ENCODE data around the gene TTC34. TPM values are rescaled to one million over a fixed set of nuclear protein-coding genes. Genes with fewer than 3 reads are reported as not detected.

The TTC34 gene
- total RNA-seq, 1 experiment from 2014 or later: 1.3 TPM

- TF ChIP-seq REST (IDR thresholded peaks at IDR 0.05; ENCODE audit: low read depth): no peak
- no peak for TF ChIP-seq POLR2A (IDR thresholded peaks at IDR 0.05; ENCODE audit: borderline replicate concordance, extremely low read depth, insufficient read depth, insufficient read length)
- no peak for TF ChIP-seq EZH2 (IDR thresholded peaks at IDR 0.05)
- no peak for TF ChIP-seq EGR1 (IDR thresholded peaks at IDR 0.05; ENCODE audit: low read depth)
- no peak for TF ChIP-seq CTCF (IDR thresholded peaks at IDR 0.05 in 2 of 3, conservative IDR thresholded peaks at IDR 0.05 in 1 of 3; ENCODE audit: borderline replicate concordance in 1 of 3, insufficient read depth in 1 of 3, low read depth in 2 of 3, low read length in 2 of 3)
- no peak for TF ChIP-seq SIN3A (IDR thresholded peaks at IDR 0.05; ENCODE audit: low read depth)
Observed at GRCh38 chr1:2803086-2803930, 1.8 kb upstream of the TTC34 start (continued).

GRCh38 chr1:2802421-2802961 lies 998 bp upstream of the TTC34 start:
- Histone ChIP-seq H3K4me1 (ENCODE audit: control insufficient read depth in 1 of 2, insufficient read depth in 2 of 2, low read length in 2 of 2) (0 out of 4 replicates have a peak, but pooled peaks cover 0 to 4% of the 10 kb centered on the region in 2 experiments), H4K20me1 (ENCODE audit: insufficient read depth) (no peaks in the 10 kb centered on the region), H3K27me3 (ENCODE audit: insufficient read depth, low read length) (no peaks in the 10 kb centered on the region), H3K9me3 (ENCODE audit: control insufficient read depth in 1 of 2, insufficient read depth in 1 of 2, low read depth in 1 of 2, low read length in 2 of 2) (no peaks in the 10 kb centered on the region), H3K9me2 (ENCODE audit: insufficient read depth) (no peaks in the 10 kb centered on the region), H3K36me3 (ENCODE audit: control insufficient read depth in 1 of 2, insufficient read depth in 2 of 2, low read length in 2 of 2) (no peaks in the 10 kb centered on the region), H3K79me2 (ENCODE audit: insufficient read depth, low read length) (no peaks in the 10 kb centered on the region), H3K4me2 (ENCODE audit: low read length) (no peak overlapping the region), H3K4me3 (replicated peaks in 1 of 2; ENCODE audit: low read depth in 1 of 2, low read length in 2 of 2) (no peak overlapping the region), H2AFZ (ENCODE audit: low read depth, low read length, poor library complexity, severe bottlenecking) (no peak overlapping the region), H3K9ac (ENCODE audit: low read length) (no peak overlapping the region), H3K27ac (ENCODE audit: low read depth, low read length) (no peak overlapping the region)
- BruUV-seq (replicated peaks): no TSS peak
- RAD21 ChIA-PET (ENCODE audit: low non-redundant PET in 1 of 2, low total read pairs in 2 of 2, uncharacterized antibody in 2 of 2, unreplicated experiment in 2 of 2): no interaction called here
- ATAC-seq: no peak
- no peak for TF ChIP-seq EZH2 (IDR thresholded peaks at IDR 0.05)
- TF ChIP-seq JUND (IDR thresholded peaks at IDR 0.05): no peak
- DNase-seq (ENCODE audit: low read depth, low spot score): no peak
- CTCF ChIA-PET: no interaction called here
- intact Hi-C loops (cut with micrococcal nuclease): loop anchor here (5.0 kb wide), 1 partner anchor 390 kb away; the partner anchor contains the start of gene PEX10
- POLR2A ChIA-PET: no interaction called here
